SIG-M5 (cell line): ENCODE results near the gene FXR2.

Experiments used
- DNase-seq: peaks from one replicate; lab custom pipeline; 2025; lab: John Stamatoyannopoulos, UW

Gene FXR2

DNA sequence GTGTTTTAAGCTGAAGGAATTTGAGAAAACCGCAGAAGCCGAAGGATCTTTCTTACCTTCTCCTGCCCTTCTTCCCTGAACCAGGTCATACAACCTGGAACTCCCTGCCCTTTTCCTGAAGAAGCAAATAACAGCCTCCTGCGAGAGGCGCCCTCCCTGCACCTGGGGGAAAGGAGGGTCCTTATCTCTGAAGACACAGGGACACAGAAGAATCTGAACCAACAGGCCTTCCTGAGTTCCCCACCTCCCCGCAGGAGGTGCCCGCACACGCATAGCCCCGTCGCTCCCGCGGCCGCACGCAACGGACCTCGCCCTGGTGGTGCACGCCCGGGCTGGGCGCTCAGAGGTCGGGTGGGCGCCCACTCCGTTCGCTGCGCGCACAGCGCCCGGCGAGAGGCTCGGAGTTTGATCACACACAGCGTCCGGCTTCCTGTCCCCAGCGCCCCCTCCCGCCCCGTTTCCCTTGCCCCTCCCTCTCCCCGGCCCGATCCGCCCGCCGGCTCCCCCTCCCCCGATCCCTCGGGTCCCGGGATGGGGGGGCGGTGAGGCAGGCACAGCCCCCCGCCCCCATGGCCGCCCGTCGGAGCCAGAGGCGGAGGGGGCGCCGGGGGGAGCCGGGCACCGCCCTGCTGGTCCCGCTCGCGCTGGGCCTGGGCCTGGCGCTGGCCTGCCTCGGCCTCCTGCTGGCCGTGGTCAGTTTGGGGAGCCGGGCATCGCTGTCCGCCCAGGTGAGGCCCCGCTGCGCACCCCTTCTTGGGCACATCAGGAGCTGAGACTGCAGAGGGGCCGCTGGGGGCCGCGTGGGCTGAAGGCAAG, 65.9 kb downstream of the FXR2 start, which contains the start of gene TNFSF12:
Gene TNFSF12 (plus strand): TSS at position 474 of the 816 bp plus-strand sequence. CDS start 96 bp downstream, at position 570.
- no peak for DNase-seq

DNA sequence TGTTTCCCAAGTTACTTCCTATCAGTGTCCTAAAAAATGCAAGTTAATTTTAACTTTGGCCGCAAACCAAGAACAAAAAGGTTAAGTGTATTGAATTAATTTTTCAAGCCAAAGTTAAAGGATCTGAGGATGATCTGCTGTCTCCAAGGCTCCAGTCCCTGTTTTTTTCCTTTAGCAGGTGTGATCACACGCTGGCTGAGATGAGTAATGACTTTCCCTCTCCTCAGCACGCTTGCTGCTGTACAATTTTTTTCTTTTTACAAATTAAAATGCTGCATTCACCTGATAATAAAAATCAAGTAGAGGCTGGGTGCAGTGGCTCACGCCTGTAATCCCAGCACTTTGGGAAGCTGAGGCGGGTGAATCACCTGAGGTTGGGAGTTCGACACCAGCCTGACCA, 69.8 kb downstream of the FXR2 start:
- no peak for DNase-seq
